ENCODE data around the gene PLEKHJ1. TPM values are rescaled to one million over a fixed set of nuclear protein-coding genes. Genes with fewer than 3 reads are reported as not detected.

PLEKHJ1 gene
- total and polyA plus RNA-seq, 9 of the 15 experiments (the other 6 are each of a cell fraction or from before 2014, with no cell fraction given) = 1.5 to 188 (median 63.9) TPM

GRCh38 chr19:2237051-2237868, 1.1 kb upstream of the PLEKHJ1 start (continued):
- no peak for TF ChIP-seq NR3C1 (CRISPR knock-in tag; IDR thresholded peaks at IDR 0.05)
- TF ChIP-seq KLF1 (tag; IDR thresholded peaks at IDR 0.05) = no peak
- TF ChIP-seq PHB (CRISPR knock-in tag; IDR thresholded peaks at IDR 0.05) = no peak
- TF ChIP-seq TEAD4 (IDR thresholded peaks at IDR 0.05; ENCODE audit: low read length) = no peak
- TF ChIP-seq TEAD4 (CRISPR knock-in tag; IDR thresholded peaks at IDR 0.05; ENCODE audit: borderline replicate concordance) = 0 out of 2 replicates have a peak, but pooled peaks have one; percentile 36
- TF ChIP-seq SUPT5H (IDR thresholded peaks at IDR 0.05) = no peak
- TF ChIP-seq RBM15 (IDR thresholded peaks at IDR 0.05; ENCODE audit: insufficient read depth, low read length) = no peak
- TF ChIP-seq ELF4 (CRISPR knock-in tag; IDR thresholded peaks at IDR 0.05) = no peak
- no peak for TF ChIP-seq NKRF (IDR thresholded peaks at IDR 0.05; ENCODE audit: borderline replicate concordance)
- TF ChIP-seq TFE3 (CRISPR knock-in tag; IDR thresholded peaks at IDR 0.05) = no peak
- TF ChIP-seq ZC3H8 (IDR thresholded peaks at IDR 0.05) = no peak
- TF ChIP-seq ZNF780A (CRISPR knock-in tag; IDR thresholded peaks at IDR 0.05) = no peak
- no peak for TF ChIP-seq TEAD1 (CRISPR knock-in tag; IDR thresholded peaks at IDR 0.05)
- TF ChIP-seq CXXC5 (CRISPR knock-in tag; IDR thresholded peaks at IDR 0.05) = no peak; the same call in 1 of the 2 replicates
- TF ChIP-seq ZFP91 (CRISPR knock-in tag; IDR thresholded peaks at IDR 0.05) = no peak
- no peak for TF ChIP-seq SAFB2 (IDR thresholded peaks at IDR 0.05; ENCODE audit: borderline replicate concordance, low read depth, low read length, severe bottlenecking)

Measured in K562 (cell line).